ENCODE measurements around the gene ATRN. TPM values are rescaled to one million over a fixed set of nuclear protein-coding genes. Genes with fewer than 3 reads are reported as not detected.

ATRN gene
- total RNA-seq, 1 donor from 2014 or later: 50.2 TPM

DNA sequence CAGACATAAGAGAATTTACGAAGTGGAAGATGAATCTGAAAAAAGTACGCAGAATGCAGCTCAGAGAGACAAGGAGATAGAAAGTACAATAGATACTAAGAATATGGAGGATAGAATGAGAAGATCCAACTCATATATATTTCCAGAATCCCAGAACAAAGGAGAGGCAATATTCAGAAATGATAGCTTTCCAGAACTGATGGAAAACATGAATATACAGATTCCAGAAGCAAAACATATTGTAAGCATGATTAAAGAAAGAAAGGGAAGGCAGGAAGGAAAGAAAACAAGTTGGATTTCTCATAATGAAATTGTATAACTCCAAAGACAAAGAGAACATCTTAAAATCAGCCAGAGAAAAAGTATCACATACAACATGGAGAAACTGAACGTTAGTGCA lies 169.4 kb downstream of the ATRN start:
- H3K4me1 Mint-ChIP-seq (ENCODE audit: unreplicated experiment): no peaks in the 10 kb centered on the region
- TF ChIP-seq, protein P1, sequence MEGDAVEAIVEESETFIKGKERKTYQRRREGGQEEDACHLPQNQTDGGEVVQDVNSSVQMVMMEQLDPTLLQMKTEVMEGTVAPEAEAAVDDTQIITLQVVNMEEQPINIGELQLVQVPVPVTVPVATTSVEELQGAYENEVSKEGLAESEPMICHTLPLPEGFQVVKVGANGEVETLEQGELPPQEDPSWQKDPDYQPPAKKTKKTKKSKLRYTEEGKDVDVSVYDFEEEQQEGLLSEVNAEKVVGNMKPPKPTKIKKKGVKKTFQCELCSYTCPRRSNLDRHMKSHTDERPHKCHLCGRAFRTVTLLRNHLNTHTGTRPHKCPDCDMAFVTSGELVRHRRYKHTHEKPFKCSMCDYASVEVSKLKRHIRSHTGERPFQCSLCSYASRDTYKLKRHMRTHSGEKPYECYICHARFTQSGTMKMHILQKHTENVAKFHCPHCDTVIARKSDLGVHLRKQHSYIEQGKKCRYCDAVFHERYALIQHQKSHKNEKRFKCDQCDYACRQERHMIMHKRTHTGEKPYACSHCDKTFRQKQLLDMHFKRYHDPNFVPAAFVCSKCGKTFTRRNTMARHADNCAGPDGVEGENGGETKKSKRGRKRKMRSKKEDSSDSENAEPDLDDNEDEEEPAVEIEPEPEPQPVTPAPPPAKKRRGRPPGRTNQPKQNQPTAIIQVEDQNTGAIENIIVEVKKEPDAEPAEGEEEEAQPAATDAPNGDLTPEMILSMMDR (IDR thresholded peaks at IDR 0.05): no peak
- no peak overlapping the region for H3K4me3 Mint-ChIP-seq (ENCODE audit: unreplicated experiment)
- no peak overlapping the region for H3K27ac Mint-ChIP-seq (ENCODE audit: unreplicated experiment)
- peaks cover 41% of the 10 kb centered on the region for H3K36me3 Mint-ChIP-seq (ENCODE audit: unreplicated experiment)
- no peaks in the 10 kb centered on the region for H3K27me3 Mint-ChIP-seq (ENCODE audit: unreplicated experiment)
- H3K9me3 Mint-ChIP-seq (ENCODE audit: unreplicated experiment): peaks cover 5% of the 10 kb centered on the region
- DNase-seq (ENCODE audit: extremely low spot score, unreplicated experiment): no peak

DNA sequence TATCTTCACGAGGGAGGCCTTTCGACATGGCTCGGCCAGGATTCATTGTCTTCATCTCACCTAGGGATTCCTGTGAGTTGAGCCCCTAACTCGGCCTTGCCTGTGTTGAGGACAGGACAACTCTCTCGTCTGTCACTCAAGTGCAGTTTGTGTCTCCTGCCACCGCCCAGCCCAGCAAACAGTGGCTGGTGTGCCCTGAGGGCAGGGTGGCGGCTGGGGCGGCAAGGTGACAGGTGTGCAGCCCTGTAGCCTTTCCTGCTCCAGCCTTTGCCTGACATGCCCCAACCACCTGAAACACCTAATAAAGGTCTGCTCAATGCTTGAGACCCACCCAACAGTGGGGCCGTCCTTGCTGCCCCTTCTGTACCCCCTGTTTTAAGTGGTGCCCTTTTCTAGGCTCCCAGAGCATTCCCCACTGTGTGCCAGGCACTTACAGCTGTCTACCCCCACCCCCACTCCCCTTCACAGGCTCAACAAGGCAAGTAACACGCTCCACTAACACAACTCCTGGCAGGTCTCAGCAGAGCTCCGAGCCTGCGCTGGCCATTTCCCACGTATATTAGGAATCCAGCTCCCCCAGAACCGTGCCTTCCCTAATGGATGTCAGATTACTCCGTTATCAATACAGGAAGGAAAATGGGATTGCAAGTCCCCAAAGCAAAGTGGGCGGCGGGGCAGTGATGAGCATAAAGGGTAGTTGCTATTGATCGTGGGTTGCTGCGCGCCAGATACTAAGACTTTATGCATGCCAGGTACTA lies 174.7 kb downstream of the ATRN start:
- no peaks in the 10 kb centered on the region for H3K27me3 Mint-ChIP-seq (ENCODE audit: unreplicated experiment)
- no peak overlapping the region for H3K27ac Mint-ChIP-seq (ENCODE audit: unreplicated experiment)
- H3K4me3 Mint-ChIP-seq (ENCODE audit: unreplicated experiment): no peak overlapping the region
- H3K36me3 Mint-ChIP-seq (ENCODE audit: unreplicated experiment): peaks cover 45% of the 10 kb centered on the region
- no peaks in the 10 kb centered on the region for H3K4me1 Mint-ChIP-seq (ENCODE audit: unreplicated experiment)
- TF ChIP-seq, protein P1 (IDR thresholded peaks at IDR 0.05): no peak
- peaks cover 5% of the 10 kb centered on the region for H3K9me3 Mint-ChIP-seq (ENCODE audit: unreplicated experiment)
- DNase-seq (ENCODE audit: extremely low spot score, unreplicated experiment): no peak

DNA sequence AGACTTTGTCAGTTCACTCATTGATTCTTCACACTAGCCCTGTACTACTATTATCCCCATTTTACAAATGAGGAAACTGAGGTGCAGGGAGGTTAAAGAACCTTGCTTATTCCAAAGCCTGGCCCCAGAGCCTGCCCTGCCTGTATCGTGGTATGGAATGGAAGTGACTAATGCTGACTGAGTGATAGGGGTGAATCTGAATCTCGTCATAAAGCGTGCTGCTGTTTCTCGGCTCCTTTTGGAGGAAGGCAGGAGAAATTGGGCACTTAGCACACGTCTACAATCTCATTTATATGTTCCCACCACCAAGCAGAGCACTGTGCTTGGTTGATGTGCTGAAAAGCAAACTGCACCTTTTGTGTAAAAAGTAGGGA lies 175.2 kb downstream of the ATRN start:
- DNase-seq (ENCODE audit: extremely low spot score, unreplicated experiment): no peak
- Mint-ChIP-seq H3K4me1 (ENCODE audit: unreplicated experiment) (no peaks in the 10 kb centered on the region), H3K27me3 (ENCODE audit: unreplicated experiment) (no peaks in the 10 kb centered on the region)

DNA sequence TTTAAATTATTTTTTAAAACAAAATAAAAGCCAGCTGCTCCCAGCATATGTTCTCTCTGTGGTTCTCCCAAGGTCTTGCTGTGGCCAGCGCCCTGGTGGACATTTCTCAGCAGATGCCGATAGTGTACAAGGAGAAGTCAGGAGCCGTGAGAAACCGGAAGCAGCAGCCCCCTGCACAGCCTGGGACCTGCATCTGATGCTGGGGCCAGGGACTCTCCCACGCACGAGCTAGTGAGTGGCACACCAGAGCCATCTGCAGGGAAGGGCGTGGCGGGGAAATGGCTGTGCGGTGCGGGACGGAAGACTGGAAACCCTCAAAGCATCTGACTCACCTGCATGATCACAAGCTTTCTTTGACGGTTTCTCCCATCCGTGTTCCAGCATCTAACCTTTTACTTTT lies 175.8 kb downstream of the ATRN start:
- TF ChIP-seq, protein P1 (IDR thresholded peaks at IDR 0.05): no peak
- no peaks in the 10 kb centered on the region for H3K9me3 Mint-ChIP-seq (ENCODE audit: unreplicated experiment)
- peaks cover 37% of the 10 kb centered on the region for H3K36me3 Mint-ChIP-seq (ENCODE audit: unreplicated experiment)
- no peak for DNase-seq (ENCODE audit: extremely low spot score, unreplicated experiment)
- no peak overlapping the region for H3K4me3 Mint-ChIP-seq (ENCODE audit: unreplicated experiment)
- no peak overlapping the region for H3K27ac Mint-ChIP-seq (ENCODE audit: unreplicated experiment)
- no peaks in the 10 kb centered on the region for H3K27me3 Mint-ChIP-seq (ENCODE audit: unreplicated experiment)
- no peaks in the 10 kb centered on the region for H3K4me1 Mint-ChIP-seq (ENCODE audit: unreplicated experiment)

More for the DNA sequence above, 175.2 kb downstream of the ATRN start:
- TF ChIP-seq, protein P1 (IDR thresholded peaks at IDR 0.05): no peak
- Mint-ChIP-seq H3K27ac (ENCODE audit: unreplicated experiment) (no peak overlapping the region), H3K9me3 (ENCODE audit: unreplicated experiment) (no peaks in the 10 kb centered on the region), H3K4me3 (ENCODE audit: unreplicated experiment) (no peak overlapping the region), H3K36me3 (ENCODE audit: unreplicated experiment) (peaks cover 40% of the 10 kb centered on the region)

DNA sequence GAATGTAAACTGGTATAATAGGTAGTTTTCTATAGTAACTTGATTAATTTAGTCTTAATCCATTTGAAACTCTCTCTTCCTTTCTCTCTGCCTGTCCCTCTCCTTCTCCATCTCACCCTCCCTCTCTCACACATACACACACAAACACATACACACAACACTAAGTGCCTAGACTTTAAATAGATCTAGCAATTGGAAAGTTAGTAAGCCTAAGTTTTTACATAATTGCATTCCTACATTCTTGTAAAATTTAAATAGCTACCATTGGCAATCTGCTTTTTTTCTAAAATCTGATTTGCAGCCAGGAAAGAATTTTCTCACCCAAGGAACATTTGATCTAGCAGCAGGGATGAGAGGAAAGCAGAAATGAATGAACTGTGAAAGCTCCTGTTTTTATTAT lies 176.7 kb downstream of the ATRN start:
- H3K4me3 Mint-ChIP-seq (ENCODE audit: unreplicated experiment): no peak overlapping the region
- no peak overlapping the region for H3K27ac Mint-ChIP-seq (ENCODE audit: unreplicated experiment)
- TF ChIP-seq, protein P1 (IDR thresholded peaks at IDR 0.05): no peak
- no peak for DNase-seq (ENCODE audit: extremely low spot score, unreplicated experiment)
- H3K9me3 Mint-ChIP-seq (ENCODE audit: unreplicated experiment): no peaks in the 10 kb centered on the region
- H3K36me3 Mint-ChIP-seq (ENCODE audit: unreplicated experiment): peaks cover 33% of the 10 kb centered on the region
- H3K4me1 Mint-ChIP-seq (ENCODE audit: unreplicated experiment): no peaks in the 10 kb centered on the region
- no peaks in the 10 kb centered on the region for H3K27me3 Mint-ChIP-seq (ENCODE audit: unreplicated experiment)

Data from osteocyte (in vitro differentiated cells).